Measurements from ENCODE around the gene NAALADL2.

NAALADL2 gene

GRCh38 chr3:175535351-175535750 is 676.2 kb downstream of the NAALADL2 start:
- Histone ChIP-seq H3K4me1 (ENCODE audit: low read depth, poor library complexity, severe bottlenecking) (no peaks in the 10 kb centered on the region), H4K20me1 (ENCODE audit: insufficient read depth) (no peaks in the 10 kb centered on the region), H3K4me2 (no peak overlapping the region), H2AFZ (ENCODE audit: low read depth) (no peak overlapping the region), H3K4me3 (IDR thresholded peaks at IDR 0.05; ENCODE audit: insufficient read depth, low read depth, low read length) (no peak overlapping the region), H3K9ac (no peak overlapping the region), H3K27ac (no peak overlapping the region), H3K36me3 (ENCODE audit: insufficient read depth) (no peaks in the 10 kb centered on the region), H3K27me3 (ENCODE audit: insufficient read depth, low read depth) (no peaks in the 10 kb centered on the region), H3K79me2 (ENCODE audit: insufficient read depth, low read depth) (no peaks in the 10 kb centered on the region)
- TF ChIP-seq CTCF (conservative IDR thresholded peaks at IDR 0.05; ENCODE audit: low read depth, low read length) = no peak

- no peak overlapping the region for H2AFZ ChIP-seq (ENCODE audit: low read depth)
- H3K27me3 ChIP-seq (ENCODE audit: insufficient read depth, low read depth) = no peaks in the 10 kb centered on the region
- H3K4me1 ChIP-seq (ENCODE audit: low read depth, poor library complexity, severe bottlenecking) = no peaks in the 10 kb centered on the region
- H3K9ac ChIP-seq = no peak overlapping the region
- H3K27ac ChIP-seq = no peak overlapping the region
- H3K36me3 ChIP-seq (ENCODE audit: insufficient read depth) = no peaks in the 10 kb centered on the region
- no peak overlapping the region for H3K4me2 ChIP-seq
- H3K79me2 ChIP-seq (ENCODE audit: insufficient read depth, low read depth) = no peaks in the 10 kb centered on the region
- H3K4me3 ChIP-seq (IDR thresholded peaks at IDR 0.05; ENCODE audit: insufficient read depth, low read depth, low read length) = no peak overlapping the region
- TF ChIP-seq CTCF (conservative IDR thresholded peaks at IDR 0.05; ENCODE audit: low read depth, low read length) = no peak
- no peaks in the 10 kb centered on the region for H4K20me1 ChIP-seq (ENCODE audit: insufficient read depth)
Measured at GRCh38 chr3:175546115-175546514, 687.0 kb downstream of the NAALADL2 start.

- Histone ChIP-seq H3K4me2 (no peak overlapping the region), H3K4me3 (IDR thresholded peaks at IDR 0.05; ENCODE audit: insufficient read depth, low read depth, low read length) (no peak overlapping the region), H3K4me1 (ENCODE audit: low read depth, poor library complexity, severe bottlenecking) (no peaks in the 10 kb centered on the region), H3K79me2 (ENCODE audit: insufficient read depth, low read depth) (no peaks in the 10 kb centered on the region), H3K36me3 (ENCODE audit: insufficient read depth) (no peaks in the 10 kb centered on the region), H3K9ac (no peak overlapping the region), H2AFZ (ENCODE audit: low read depth) (no peak overlapping the region), H4K20me1 (ENCODE audit: insufficient read depth) (no peaks in the 10 kb centered on the region), H3K27ac (no peak overlapping the region), H3K27me3 (ENCODE audit: insufficient read depth, low read depth) (no peaks in the 10 kb centered on the region)
- TF ChIP-seq CTCF (conservative IDR thresholded peaks at IDR 0.05; ENCODE audit: low read depth, low read length) = no peak
Measured at GRCh38 chr3:175552929-175553328, 693.8 kb downstream of the NAALADL2 start.

GRCh38 chr3:175554801-175555200 is 695.7 kb downstream of the NAALADL2 start:
- no peak overlapping the region for H3K4me3 ChIP-seq (IDR thresholded peaks at IDR 0.05; ENCODE audit: insufficient read depth, low read depth, low read length)
- H2AFZ ChIP-seq (ENCODE audit: low read depth) = no peak overlapping the region
- no peak for TF ChIP-seq CTCF (conservative IDR thresholded peaks at IDR 0.05; ENCODE audit: low read depth, low read length)

More at GRCh38 chr3:175554801-175555200, 695.7 kb downstream of the NAALADL2 start:
- H3K4me2 ChIP-seq = no peak overlapping the region
- H4K20me1 ChIP-seq (ENCODE audit: insufficient read depth) = no peaks in the 10 kb centered on the region
- H3K27me3 ChIP-seq (ENCODE audit: insufficient read depth, low read depth) = no peaks in the 10 kb centered on the region
- no peaks in the 10 kb centered on the region for H3K4me1 ChIP-seq (ENCODE audit: low read depth, poor library complexity, severe bottlenecking)
- H3K79me2 ChIP-seq (ENCODE audit: insufficient read depth, low read depth) = no peaks in the 10 kb centered on the region
- no peaks in the 10 kb centered on the region for H3K36me3 ChIP-seq (ENCODE audit: insufficient read depth)
- H3K9ac ChIP-seq = no peak overlapping the region
- H3K27ac ChIP-seq = no peak overlapping the region
